ENCODE results near the gene NUP98. TPM values are rescaled to one million over a fixed set of nuclear protein-coding genes. Genes with fewer than 3 reads are reported as not detected.

The NUP98 gene
- total RNA-seq (2013; cell fraction: nucleolus; rRNA removed): 266 and 283 TPM in 2 replicates
- total RNA-seq (2014; rRNA removed) (108 and 115 TPM in 2 replicates), total RNA-seq (2014; rRNA removed; fragmentation: Illumina TruSeq; extraction: Trizol) (87.2 and 87.4 TPM in 2 replicates), total RNA-seq (2021) (69.1 and 74.8 TPM in 2 replicates), polyA plus RNA-seq (2011; rRNA removed) (60.6 and 88.1 TPM in 2 replicates), polyA plus RNA-seq (2014; fragmentation: Illumina TruSeq; extraction: Trizol) (72.0 and 96.6 TPM in 2 replicates), polyA plus RNA-seq (2014; fragmentation: Nextera tagmentation; extraction: Ambion mirVana) (10 to 100 TPM; 21.7 to 23.7 TPM), polyA plus RNA-seq (2014; rRNA removed) (75.7 and 82.9 TPM in 2 replicates), polyA plus RNA-seq (2016; fragmentation: Nextera tagmentation; extraction: Ambion mirVana) (10 to 100 TPM; 47.8 to 56.0 TPM), polyA minus RNA-seq (2011; rRNA and poly(A)+ RNA removed) (237 and 286 TPM in 2 replicates), Bru-seq, nascent RNA (percentile 85 among the genes with signal in this experiment), BruChase-seq, experiment 1, labeled RNA remaining after a 6-hour chase (percentile 90 among the genes with signal in this experiment), BruChase-seq, experiment 2, labeled RNA remaining after a 2-hour chase (percentile 90 among the genes with signal in this experiment)
- 31.5 TPM for polyA plus RNA-seq (2011; ENCODE audit: low read depth)
- polyA plus RNA-seq (2011; cell fraction: cytosol; rRNA removed): 134 and 136 TPM in 2 replicates
- 134 and 159 TPM in 2 replicates for polyA plus RNA-seq (2011; cell fraction: nucleus; rRNA removed)
- 34.0 and 39.3 TPM in 2 replicates for polyA plus RNA-seq (2012)
- 82.7 and 83.8 TPM in 2 replicates for polyA minus RNA-seq (2011; cell fraction: cytosol; rRNA and poly(A)+ RNA removed)
- polyA minus RNA-seq (2011; cell fraction: nucleus; rRNA and poly(A)+ RNA removed): 64.2 and 108 TPM in 2 replicates
- long read RNA-seq, experiment 1, transcript NUP98-204 (20 exons, 3,923 nt): major isoform, 6 of 19 reads
- long read RNA-seq, experiment 1, partial matches to known transcripts: 3 of 19 reads
- long read RNA-seq, experiment 1, other reads (novel, unspliced or antisense): 7 of 19 reads
- long read RNA-seq, experiment 2, partial matches to known transcripts: 61 of 81 reads
- long read RNA-seq, experiment 2, other reads (novel, unspliced or antisense): 14 of 81 reads

DNA sequence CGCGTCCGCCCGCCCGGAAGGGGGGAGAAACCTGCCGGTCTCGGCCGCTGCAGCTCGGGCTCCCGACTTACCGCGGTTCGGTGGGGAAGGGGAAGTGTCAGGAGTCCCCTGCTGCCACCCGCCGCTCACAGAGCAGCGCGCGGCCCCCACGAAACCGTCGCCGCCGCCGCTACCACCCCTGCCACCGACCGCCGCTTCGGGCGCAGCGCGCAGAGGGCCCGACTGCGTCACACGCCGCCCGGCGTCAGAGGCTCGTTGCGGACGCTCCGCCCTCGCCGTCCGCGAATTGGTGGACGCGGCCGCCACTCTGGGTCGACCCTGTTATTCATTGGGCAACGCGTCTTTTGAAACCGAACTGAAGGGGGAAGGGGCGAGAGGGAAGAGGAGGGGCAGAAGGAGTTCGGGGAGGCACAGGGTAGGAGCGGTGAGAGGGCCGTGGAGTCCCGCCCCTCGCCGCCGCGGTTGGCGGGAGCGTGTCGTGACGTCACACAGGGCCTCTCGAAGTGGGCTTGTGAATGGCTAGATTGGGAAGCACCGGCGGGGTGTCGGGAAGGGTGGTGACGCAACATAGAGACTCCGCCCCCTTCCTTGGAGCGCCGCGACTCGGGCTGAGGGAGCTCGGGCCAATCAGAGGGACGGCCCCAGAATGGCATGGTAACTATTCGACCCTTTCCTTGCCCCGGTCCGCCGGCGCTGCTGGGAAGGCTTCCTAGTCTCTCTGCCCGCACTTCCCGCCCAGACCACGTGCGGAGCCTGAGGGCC, at the start of gene NUP98:
Gene NUP98, minus strand, starts transcription at position 226 of the 762 bp plus-strand sequence. CDS start 15,437 bp downstream, outside the sequence.
- no peaks in the 10 kb centered on the region for H3K27me3 ChIP-seq (replicated peaks in 1 of 2; ENCODE audit: control insufficient read depth in 2 of 2, insufficient read depth in 2 of 2, low read length in 1 of 2)
- peaks cover 7% of the 10 kb centered on the region; the same call in 1 of the 2 replicates for H3K4me1 ChIP-seq (ENCODE audit: control insufficient read depth, insufficient read depth, low read length)
- CTCF ChIA-PET: interaction anchor here (1.0 to 3.3 kb wide), 5 partner anchors 11 to 44 kb away, joined by 3 to 30 read pairs (median 9); partner anchors contain the start of genes PGAP2 and RHOG
- H4K20me1 ChIP-seq (ENCODE audit: control insufficient read depth, insufficient read depth): no peaks in the 10 kb centered on the region
- H3K9ac ChIP-seq (ENCODE audit: control insufficient read depth, insufficient read depth, low read length): peak within 1 kb of the TSS; percentile 96
- peak; percentile 94 for ATAC-seq
- peak within 1 kb of the TSS; percentile 98 for H3K4me2 ChIP-seq (ENCODE audit: control insufficient read depth, insufficient read depth)
- H3K79me2 ChIP-seq (ENCODE audit: control insufficient read depth, insufficient read depth, low read length): peaks cover 49% of the 10 kb centered on the region
- peak; percentile 98 for FAIRE-seq
- DNase-seq (ENCODE audit: low read depth, low spot score): peak; percentile 99
- no TSS peak for BruUV-seq (replicated peaks)
- SMC1A ChIA-PET (ENCODE audit: uncharacterized antibody, unreplicated experiment): interaction anchor here (1.0 to 2.1 kb wide), 7 partner anchors 10 to 52 kb away, joined by 3 to 11 read pairs (median 5); partner anchors contain the start of gene RHOG
- H3K9me3 ChIP-seq (replicated peaks; ENCODE audit: control insufficient read depth, insufficient read depth, low read length): no peaks in the 10 kb centered on the region; the same call in 2 of the 3 replicates
- POLR2A ChIA-PET: interaction anchor here (0.5 to 4.7 kb wide), 9 partner anchors 8 to 70 kb away, joined by 3 to 27 read pairs (median 5); partner anchors contain the start of gene RHOG
- peak within 1 kb of the TSS; percentile 97 for H2AFZ ChIP-seq (ENCODE audit: control insufficient read depth, low read depth, low read length)
- in situ Hi-C loops (cut with MboI) (no loop called here), intact Hi-C loops (cut with micrococcal nuclease; ENCODE audit: unreplicated experiment) (loop anchor here (1.0 to 2.0 kb wide), 2 partner anchors 43 to 297 kb away; partner anchors contain the start of genes RHOG and RRM1)
- H3K4me3 ChIP-seq: peak within 1 kb of the TSS; percentile 91
- H3K36me3 ChIP-seq (ENCODE audit: control insufficient read depth in 2 of 2, insufficient read depth in 2 of 2, low read length in 1 of 2): peaks cover 0 to 8% of the 10 kb centered on the region in 2 experiments; a peak in 2 of 4 replicates
- WGBS (ENCODE audit: insufficient coverage, insufficient replicate concordance, low lambda C conversion rate, missing lambda C conversion rate): under 1% methylated on average over 61 of the region's 86 CpGs
- RAD21 ChIA-PET (ENCODE audit: unreplicated experiment): interaction anchor here (1.0 to 3.6 kb wide), 6 partner anchors 10 to 421 kb away, joined by 3 to 22 read pairs (median 7); partner anchors contain the start of genes PGAP2 and RHOG
- peak within 1 kb of the TSS; percentile 97 for H3K27ac ChIP-seq (ENCODE audit: control insufficient read depth, insufficient read depth)
- TF ChIP-seq RBBP5 (conservative IDR thresholded peaks at IDR 0.05) (no peak), RELA (IDR thresholded peaks at IDR 0.05; ENCODE audit: borderline replicate concordance, partially characterized antibody) (peak; percentile 39), SMC3 (IDR thresholded peaks at IDR 0.05; ENCODE audit: borderline replicate concordance, low read length) (no peak), MXI1 (IDR thresholded peaks at IDR 0.05; ENCODE audit: low read depth, low read length) (peak; percentile 74), TCF7 (IDR thresholded peaks at IDR 0.05; ENCODE audit: borderline replicate concordance) (no peak), FOXM1 (IDR thresholded peaks at IDR 0.05; ENCODE audit: low read depth, low read length) (peak; percentile 47; the same call in 1 of the 2 replicates), FOS (IDR thresholded peaks at IDR 0.05; ENCODE audit: borderline replicate concordance, extremely low read depth, insufficient read length) (peak; percentile 50), NFYA (IDR thresholded peaks at IDR 0.05; ENCODE audit: borderline replicate concordance, low read depth, low read length) (0 out of 2 replicates have a peak, but pooled peaks have one; percentile 27), TCF12 (IDR thresholded peaks at IDR 0.05; ENCODE audit: low read depth, low read length) (0 out of 2 replicates have a peak, but pooled peaks have one; percentile 48), POLR2AphosphoS5 (IDR thresholded peaks at IDR 0.05; ENCODE audit: low read length) (peak; percentile 85), SIN3A (IDR thresholded peaks at IDR 0.05; ENCODE audit: low read depth, low read length) (peak; percentile 34; the same call in 1 of the 2 replicates), SMARCA5 (IDR thresholded peaks at IDR 0.05) (peak; percentile 79), IKZF2 (IDR thresholded peaks at IDR 0.05) (no peak; a peak in 3 of 4 replicates)
- TF ChIP-seq, protein P1, sequence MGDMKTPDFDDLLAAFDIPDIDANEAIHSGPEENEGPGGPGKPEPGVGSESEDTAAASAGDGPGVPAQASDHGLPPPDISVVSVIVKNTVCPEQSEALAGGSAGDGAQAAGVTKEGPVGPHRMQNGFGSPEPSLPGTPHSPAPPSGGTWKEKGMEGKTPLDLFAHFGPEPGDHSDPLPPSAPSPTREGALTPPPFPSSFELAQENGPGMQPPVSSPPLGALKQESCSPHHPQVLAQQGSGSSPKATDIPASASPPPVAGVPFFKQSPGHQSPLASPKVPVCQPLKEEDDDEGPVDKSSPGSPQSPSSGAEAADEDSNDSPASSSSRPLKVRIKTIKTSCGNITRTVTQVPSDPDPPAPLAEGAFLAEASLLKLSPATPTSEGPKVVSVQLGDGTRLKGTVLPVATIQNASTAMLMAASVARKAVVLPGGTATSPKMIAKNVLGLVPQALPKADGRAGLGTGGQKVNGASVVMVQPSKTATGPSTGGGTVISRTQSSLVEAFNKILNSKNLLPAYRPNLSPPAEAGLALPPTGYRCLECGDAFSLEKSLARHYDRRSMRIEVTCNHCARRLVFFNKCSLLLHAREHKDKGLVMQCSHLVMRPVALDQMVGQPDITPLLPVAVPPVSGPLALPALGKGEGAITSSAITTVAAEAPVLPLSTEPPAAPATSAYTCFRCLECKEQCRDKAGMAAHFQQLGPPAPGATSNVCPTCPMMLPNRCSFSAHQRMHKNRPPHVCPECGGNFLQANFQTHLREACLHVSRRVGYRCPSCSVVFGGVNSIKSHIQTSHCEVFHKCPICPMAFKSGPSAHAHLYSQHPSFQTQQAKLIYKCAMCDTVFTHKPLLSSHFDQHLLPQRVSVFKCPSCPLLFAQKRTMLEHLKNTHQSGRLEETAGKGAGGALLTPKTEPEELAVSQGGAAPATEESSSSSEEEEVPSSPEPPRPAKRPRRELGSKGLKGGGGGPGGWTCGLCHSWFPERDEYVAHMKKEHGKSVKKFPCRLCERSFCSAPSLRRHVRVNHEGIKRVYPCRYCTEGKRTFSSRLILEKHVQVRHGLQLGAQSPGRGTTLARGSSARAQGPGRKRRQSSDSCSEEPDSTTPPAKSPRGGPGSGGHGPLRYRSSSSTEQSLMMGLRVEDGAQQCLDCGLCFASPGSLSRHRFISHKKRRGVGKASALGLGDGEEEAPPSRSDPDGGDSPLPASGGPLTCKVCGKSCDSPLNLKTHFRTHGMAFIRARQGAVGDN (IDR thresholded peaks at IDR 0.05): peak; percentile 65

All from GM12878 (cell line).